Neural progenitor cell (in vitro differentiated cells): ENCODE results near the gene SPRED2.

ENCODE experiments used
- EZH2 ChIP-seq: fragments of 200-600 bp; sonication (generic); IDR thresholded peaks from 2 replicates; pipeline ENCODE4 v1.6.1; 2017; ENCODE audit warnings: antibody characterized with exemption, mild to moderate bottlenecking, moderate library complexity
- TF ChIP-seq, protein P1 (sequence below): fragments of 200-600 bp; sonication (generic); IDR thresholded peaks from 2 replicates; pipeline ENCODE4 v1.5.1; 2017; ENCODE audit warnings: antibody characterized with exemption, mild to moderate bottlenecking

DNA sequence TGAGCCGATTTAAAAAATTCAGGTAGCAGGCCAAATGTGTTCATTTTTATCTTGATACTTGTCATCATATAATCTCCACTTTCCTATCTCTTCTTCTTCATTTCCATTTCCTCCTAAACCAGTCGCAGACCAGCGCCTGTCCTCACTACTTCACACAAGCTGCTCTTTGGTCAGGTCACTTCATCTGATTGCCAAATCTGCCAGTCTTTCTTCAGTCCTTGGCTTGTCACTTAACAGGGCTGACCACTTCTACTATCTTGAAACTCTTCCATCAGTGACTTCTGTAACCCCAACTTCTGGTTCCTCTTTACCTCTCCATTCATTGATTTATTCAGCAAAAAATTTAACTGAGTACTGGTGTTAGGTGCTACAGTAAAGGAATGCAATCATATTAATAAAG, 18.0 kb upstream of the SPRED2 start:
- TF ChIP-seq, protein P1, sequence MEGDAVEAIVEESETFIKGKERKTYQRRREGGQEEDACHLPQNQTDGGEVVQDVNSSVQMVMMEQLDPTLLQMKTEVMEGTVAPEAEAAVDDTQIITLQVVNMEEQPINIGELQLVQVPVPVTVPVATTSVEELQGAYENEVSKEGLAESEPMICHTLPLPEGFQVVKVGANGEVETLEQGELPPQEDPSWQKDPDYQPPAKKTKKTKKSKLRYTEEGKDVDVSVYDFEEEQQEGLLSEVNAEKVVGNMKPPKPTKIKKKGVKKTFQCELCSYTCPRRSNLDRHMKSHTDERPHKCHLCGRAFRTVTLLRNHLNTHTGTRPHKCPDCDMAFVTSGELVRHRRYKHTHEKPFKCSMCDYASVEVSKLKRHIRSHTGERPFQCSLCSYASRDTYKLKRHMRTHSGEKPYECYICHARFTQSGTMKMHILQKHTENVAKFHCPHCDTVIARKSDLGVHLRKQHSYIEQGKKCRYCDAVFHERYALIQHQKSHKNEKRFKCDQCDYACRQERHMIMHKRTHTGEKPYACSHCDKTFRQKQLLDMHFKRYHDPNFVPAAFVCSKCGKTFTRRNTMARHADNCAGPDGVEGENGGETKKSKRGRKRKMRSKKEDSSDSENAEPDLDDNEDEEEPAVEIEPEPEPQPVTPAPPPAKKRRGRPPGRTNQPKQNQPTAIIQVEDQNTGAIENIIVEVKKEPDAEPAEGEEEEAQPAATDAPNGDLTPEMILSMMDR: no peak
- TF ChIP-seq EZH2: no peak
